H1 (cell line): ENCODE measurements around the gene UBE2V1.

Experiments
- BCL11A ChIP-seq, 2 experiments: IDR thresholded peaks; one replicate each; pipeline ENCODE4 v1.6.1; 2011; ENCODE audit warnings: low read depth in 2 of 2, low read length in 2 of 2, mild to moderate bottlenecking in 2 of 2
- EP300 ChIP-seq, 2 experiments: IDR thresholded peaks; 1 replicate in 1 of 2; 2 replicates in 1 of 2; pipeline ENCODE4 v1.6.1; 2011 to 2012; ENCODE audit warnings: low read depth in 2 of 2, low read length in 2 of 2, mild to moderate bottlenecking in 2 of 2, borderline replicate concordance in 1 of 2, inconsistent platforms in 1 of 2, moderate library complexity in 1 of 2
- EZH2 ChIP-seq: fragments of 200-600 bp; sonication (generic); IDR thresholded peaks from 2 replicates; pipeline ENCODE4 v1.7.1; 2012; ENCODE audit warnings: low read depth, mild to moderate bottlenecking, moderate library complexity, low read length, inconsistent platforms; ENCODE audit not compliant: severe bottlenecking
- FOSL1 ChIP-seq: IDR thresholded peaks from 2 replicates; pipeline ENCODE4 v1.6.1; 2011; ENCODE audit warnings: mild to moderate bottlenecking, low read depth, low read length, moderate library complexity; ENCODE audit not compliant: insufficient read depth
- JUN ChIP-seq: IDR thresholded peaks from 2 replicates; pipeline ENCODE4 v1.6.1; 2011; ENCODE audit warnings: low read depth, mild to moderate bottlenecking, improper control_type of control experiment, low read length
- MAFK ChIP-seq: IDR thresholded peaks from 2 replicates; pipeline ENCODE4 v1.6.1; 2012; ENCODE audit warnings: low read depth, mild to moderate bottlenecking, improper control_type of control experiment, low read length
- POLR2A ChIP-seq, 2 experiments: IDR thresholded peaks; 1 replicate in 1 of 2; 2 replicates in 1 of 2; pipeline ENCODE4 v1.6.1; 2011; ENCODE audit warnings: low read depth in 2 of 2, low read length in 2 of 2, mild to moderate bottlenecking in 2 of 2; ENCODE audit errors: control extremely low read depth in 1 of 2
- POLR2AphosphoS5 ChIP-seq: IDR thresholded peaks from 2 replicates; pipeline ENCODE4 v1.6.1; 2011; ENCODE audit warnings: low read depth, low read length
- RAD21 ChIP-seq, 2 experiments: IDR thresholded peaks in 1 of 2; conservative IDR thresholded peaks in 1 of 2; 2 replicates each; pipeline ENCODE4 v1.6.1; 2011; ENCODE audit warnings: low read depth in 2 of 2, low read length in 2 of 2, improper control_type of control experiment in 1 of 2, inconsistent platforms in 1 of 2, mild to moderate bottlenecking in 1 of 2, moderate library complexity in 1 of 2
- SIX5 ChIP-seq: IDR thresholded peaks from 2 replicates; pipeline ENCODE4 v1.6.1; 2011; ENCODE audit warnings: mild to moderate bottlenecking, low read depth, low read length
- TBP ChIP-seq: IDR thresholded peaks from 2 replicates; pipeline ENCODE4 v1.6.1; 2011; ENCODE audit warnings: low read depth, low read length, improper control_type of control experiment
- TEAD4 ChIP-seq: IDR thresholded peaks from 2 replicates; pipeline ENCODE4 v1.6.1; 2012; ENCODE audit warnings: low read depth, low read length, inconsistent platforms, mixed read lengths
- YY1 ChIP-seq: IDR thresholded peaks from 2 replicates; pipeline ENCODE4 v1.6.1; 2011; ENCODE audit warnings: low read depth, mild to moderate bottlenecking, low read length
- TF ChIP-seq, protein P1 (sequence below), 3 experiments: IDR thresholded peaks; 1 replicate in 2 of 3; 2 replicates in 1 of 3; pipeline versions ENCODE4 v1.5.1 to v1.6.1; 2011; ENCODE audit warnings: low read length in 3 of 3, mild to moderate bottlenecking in 3 of 3, inconsistent platforms in 2 of 3, low read depth in 1 of 3, moderate library complexity in 1 of 3; ENCODE audit not compliant: insufficient read depth in 1 of 3; ENCODE audit errors: control extremely low read depth in 1 of 3

GRCh38 chr20:50116368-50116999 is 3.5 kb upstream of the UBE2V1 start:
- TF ChIP-seq, protein P1, sequence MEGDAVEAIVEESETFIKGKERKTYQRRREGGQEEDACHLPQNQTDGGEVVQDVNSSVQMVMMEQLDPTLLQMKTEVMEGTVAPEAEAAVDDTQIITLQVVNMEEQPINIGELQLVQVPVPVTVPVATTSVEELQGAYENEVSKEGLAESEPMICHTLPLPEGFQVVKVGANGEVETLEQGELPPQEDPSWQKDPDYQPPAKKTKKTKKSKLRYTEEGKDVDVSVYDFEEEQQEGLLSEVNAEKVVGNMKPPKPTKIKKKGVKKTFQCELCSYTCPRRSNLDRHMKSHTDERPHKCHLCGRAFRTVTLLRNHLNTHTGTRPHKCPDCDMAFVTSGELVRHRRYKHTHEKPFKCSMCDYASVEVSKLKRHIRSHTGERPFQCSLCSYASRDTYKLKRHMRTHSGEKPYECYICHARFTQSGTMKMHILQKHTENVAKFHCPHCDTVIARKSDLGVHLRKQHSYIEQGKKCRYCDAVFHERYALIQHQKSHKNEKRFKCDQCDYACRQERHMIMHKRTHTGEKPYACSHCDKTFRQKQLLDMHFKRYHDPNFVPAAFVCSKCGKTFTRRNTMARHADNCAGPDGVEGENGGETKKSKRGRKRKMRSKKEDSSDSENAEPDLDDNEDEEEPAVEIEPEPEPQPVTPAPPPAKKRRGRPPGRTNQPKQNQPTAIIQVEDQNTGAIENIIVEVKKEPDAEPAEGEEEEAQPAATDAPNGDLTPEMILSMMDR (IDR thresholded peaks at IDR 0.05; ENCODE audit: control extremely low read depth in 1 of 3, insufficient read depth in 1 of 3, low read depth in 1 of 3, low read length in 3 of 3) = no peak
- TF ChIP-seq SIX5 (no peak), EP300 (IDR thresholded peaks at IDR 0.05; ENCODE audit: borderline replicate concordance in 1 of 2, low read depth in 2 of 2, low read length in 2 of 2) (no peak), EZH2 (no peak), POLR2A (IDR thresholded peaks at IDR 0.05; ENCODE audit: control extremely low read depth in 1 of 2, low read depth in 2 of 2, low read length in 2 of 2) (no peak), RAD21 (IDR thresholded peaks at IDR 0.05 in 1 of 2, conservative IDR thresholded peaks at IDR 0.05 in 1 of 2; ENCODE audit: low read depth in 2 of 2, low read length in 2 of 2) (no peak), FOSL1 (no peak), POLR2AphosphoS5 (no peak), YY1 (no peak), MAFK (no peak), TEAD4 (no peak), TBP (no peak), JUN (no peak), BCL11A (IDR thresholded peaks at IDR 0.05; ENCODE audit: low read depth in 2 of 2, low read length in 2 of 2) (no peak)
